ENCODE data around the gene ARL4A. TPM values are rescaled to one million over a fixed set of nuclear protein-coding genes. Genes with fewer than 3 reads are reported as not detected.

Gene ARL4A
- total RNA-seq, 1 donor from 2014 or later: 12.3 TPM

GRCh38 chr7:12721286-12721830, 33.9 kb downstream of the ARL4A start:
- no peak for DNase-seq
- Mint-ChIP-seq H3K36me3 (ENCODE audit: unreplicated experiment) (no peaks in the 10 kb centered on the region), H3K9me3 (ENCODE audit: unreplicated experiment) (no peaks in the 10 kb centered on the region), H3K27me3 (ENCODE audit: unreplicated experiment) (no peaks in the 10 kb centered on the region), H3K27ac (ENCODE audit: unreplicated experiment) (no peak overlapping the region), H3K4me1 (ENCODE audit: low read depth, unreplicated experiment) (peaks cover 5% of the 10 kb centered on the region), H3K4me3 (ENCODE audit: unreplicated experiment) (no peak overlapping the region)
- no peak for TF ChIP-seq CTCF (IDR thresholded peaks at IDR 0.05; ENCODE audit: partially characterized antibody, unreplicated experiment)

- TF ChIP-seq CTCF (IDR thresholded peaks at IDR 0.05; ENCODE audit: partially characterized antibody, unreplicated experiment): no peak
- H3K9me3 Mint-ChIP-seq (ENCODE audit: unreplicated experiment): no peaks in the 10 kb centered on the region
- H3K36me3 Mint-ChIP-seq (ENCODE audit: unreplicated experiment): no peaks in the 10 kb centered on the region
Observed at GRCh38 chr7:12722136-12722535, 34.7 kb downstream of the ARL4A start.

GRCh38 chr7:12722636-12723605, 35.5 kb downstream of the ARL4A start:
- Mint-ChIP-seq H3K27ac (ENCODE audit: unreplicated experiment) (no peak overlapping the region), H3K4me1 (ENCODE audit: low read depth, unreplicated experiment) (peaks cover 5% of the 10 kb centered on the region), H3K36me3 (ENCODE audit: unreplicated experiment) (no peaks in the 10 kb centered on the region), H3K27me3 (ENCODE audit: unreplicated experiment) (no peaks in the 10 kb centered on the region), H3K4me3 (ENCODE audit: unreplicated experiment) (no peak overlapping the region), H3K9me3 (ENCODE audit: unreplicated experiment) (no peaks in the 10 kb centered on the region)
- DNase-seq: no peak
- no peak for TF ChIP-seq CTCF (IDR thresholded peaks at IDR 0.05; ENCODE audit: partially characterized antibody, unreplicated experiment)

More at GRCh38 chr7:12722136-12722535, 34.7 kb downstream of the ARL4A start:
- Mint-ChIP-seq H3K4me3 (ENCODE audit: unreplicated experiment) (no peak overlapping the region), H3K27me3 (ENCODE audit: unreplicated experiment) (no peaks in the 10 kb centered on the region), H3K27ac (ENCODE audit: unreplicated experiment) (no peak overlapping the region), H3K4me1 (ENCODE audit: low read depth, unreplicated experiment) (no peaks in the 10 kb centered on the region)
- no peak for DNase-seq

GRCh38 chr7:12725575-12726316, 38.3 kb downstream of the ARL4A start:
- no peak overlapping the region for H3K27ac Mint-ChIP-seq (ENCODE audit: unreplicated experiment)

More at GRCh38 chr7:12725575-12726316, 38.3 kb downstream of the ARL4A start:
- Mint-ChIP-seq H3K9me3 (ENCODE audit: unreplicated experiment) (peaks cover 3% of the 10 kb centered on the region), H3K27me3 (ENCODE audit: unreplicated experiment) (no peaks in the 10 kb centered on the region), H3K4me1 (ENCODE audit: low read depth, unreplicated experiment) (peaks cover 14% of the 10 kb centered on the region), H3K36me3 (ENCODE audit: unreplicated experiment) (no peaks in the 10 kb centered on the region), H3K4me3 (ENCODE audit: unreplicated experiment) (no peak overlapping the region)
- no peak for DNase-seq
- no peak for TF ChIP-seq CTCF (IDR thresholded peaks at IDR 0.05; ENCODE audit: partially characterized antibody, unreplicated experiment)

Data from glutamatergic neuron (in vitro differentiated cells).